Measurements from ENCODE around the gene SARNP.
A peak's percentile ranks its signal among the peaks of the same experiment; 100 is the strongest.
"Not testable (repeated sequence)": the region's sequence is repeated elsewhere in the genome, so short reads cannot be mapped to it uniquely, and the experiment has no call there.

The SARNP gene

DNA sequence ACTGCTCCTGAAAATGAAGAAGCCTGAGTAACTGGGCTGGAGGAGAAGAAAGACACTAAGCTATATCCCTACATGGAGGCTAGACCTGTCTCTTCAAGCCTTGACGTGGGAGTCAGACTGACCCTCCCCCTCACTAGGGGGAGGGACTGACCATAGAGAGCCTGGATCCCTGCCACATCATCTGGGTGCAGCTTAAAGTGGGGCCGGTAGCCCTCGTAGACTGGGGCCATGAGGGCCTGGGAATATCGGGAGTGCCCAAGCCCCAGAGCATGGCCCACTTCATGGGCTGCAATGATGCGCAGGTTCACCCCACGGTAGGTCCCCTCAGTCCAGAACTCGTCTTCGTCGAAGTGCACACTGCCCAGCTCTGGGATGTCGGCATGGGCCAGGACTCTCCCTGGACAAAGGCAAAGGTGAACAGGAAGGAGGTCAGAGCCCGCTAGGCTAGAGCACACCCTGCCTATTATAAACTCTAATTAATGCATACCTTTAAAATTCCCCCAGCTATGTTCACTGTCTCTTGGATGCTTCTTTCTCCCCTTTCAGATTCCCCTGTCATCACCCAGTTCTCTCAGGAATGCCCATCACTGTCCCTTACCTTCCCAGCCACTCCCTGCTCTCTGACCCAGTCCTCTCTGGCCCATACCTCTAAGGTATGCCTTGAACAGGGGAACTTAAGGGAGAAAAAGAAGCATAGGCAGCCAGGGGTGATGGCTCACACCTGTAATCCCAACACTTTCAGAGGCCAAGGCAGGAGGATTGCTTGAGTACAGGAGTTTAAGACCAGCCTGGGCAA, 22.0 kb upstream of the SARNP start:
- no peak for DNase-seq

DNA sequence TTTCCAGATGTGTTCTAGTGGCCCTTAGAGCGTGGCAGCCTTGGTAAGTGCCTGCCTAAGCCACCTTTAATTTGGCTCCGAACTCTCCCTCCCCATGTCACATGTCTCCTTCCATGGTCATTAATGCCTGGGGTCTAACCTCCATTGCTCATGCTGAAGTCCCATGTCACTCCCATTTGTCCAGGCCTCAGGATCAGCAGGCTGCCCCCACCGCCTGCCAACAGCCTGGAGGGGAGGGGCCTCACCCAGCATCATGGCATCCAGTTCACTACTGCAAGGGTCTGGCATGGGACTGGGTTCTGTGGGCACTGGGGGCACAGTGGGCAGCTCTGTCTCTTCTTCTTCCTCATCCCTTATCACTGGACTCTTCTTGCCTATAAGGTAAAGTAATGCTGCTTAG, 20.8 kb upstream of the SARNP start:
- no peak for DNase-seq

DNA sequence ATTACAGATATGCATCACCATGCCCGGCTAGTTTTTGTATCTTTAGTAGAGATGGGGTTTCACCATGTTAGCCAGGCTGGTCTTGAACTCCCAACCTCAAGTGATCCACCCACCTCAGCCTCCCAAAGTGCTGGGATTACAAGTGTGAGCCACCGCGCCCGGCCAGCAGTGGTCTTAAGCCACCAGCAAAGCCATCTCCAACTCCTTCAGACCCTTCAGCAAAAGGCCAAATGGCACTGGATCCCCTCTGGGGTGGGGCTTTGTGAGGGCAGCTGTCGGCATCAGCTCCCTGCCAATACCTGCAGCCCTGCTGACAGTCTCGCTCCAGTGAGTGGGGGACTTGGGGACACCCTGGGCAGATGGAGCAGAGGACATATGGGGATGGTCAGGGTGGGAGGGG, 16.9 kb upstream of the SARNP start:
- DNase-seq: not testable (repeated sequence)

DNA sequence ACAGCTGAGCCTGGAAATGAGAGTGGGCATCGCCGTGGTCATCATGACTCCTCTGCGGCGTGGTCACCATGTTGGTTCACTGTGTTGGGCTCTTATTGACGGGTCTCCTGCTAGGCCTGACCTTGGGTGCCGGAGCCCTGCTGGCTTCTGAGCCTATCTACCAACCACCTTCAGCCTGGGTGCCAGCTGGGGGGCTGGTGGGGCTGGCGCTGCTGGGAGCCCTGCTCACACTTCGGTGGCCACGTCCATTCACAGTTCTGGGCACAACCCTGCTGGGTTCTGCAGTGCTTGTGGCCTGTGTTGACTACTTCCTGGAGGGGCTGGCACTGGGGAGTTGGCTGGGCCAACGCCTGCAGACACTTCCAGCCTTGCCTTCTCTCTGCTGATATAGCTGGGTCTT, 15.5 kb upstream of the SARNP start:
- DNase-seq: no peak

DNA sequence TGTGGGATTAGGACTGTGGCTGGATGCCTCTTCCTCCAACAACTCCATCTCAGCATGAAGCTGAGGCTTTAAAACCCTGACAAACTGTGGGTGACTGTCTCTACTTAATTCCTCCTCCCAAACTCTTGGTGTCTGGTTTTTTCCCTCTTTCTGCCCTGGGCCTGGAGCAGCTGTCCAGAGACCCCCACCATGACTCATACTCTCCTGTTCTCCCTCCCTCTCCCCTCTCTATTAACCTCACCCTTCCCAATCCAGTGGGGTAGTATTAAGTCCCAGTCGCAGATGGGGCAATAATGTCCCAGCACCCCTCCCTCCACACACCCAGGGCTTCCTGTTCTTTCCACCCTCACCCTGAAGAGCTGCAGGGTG, 13.9 kb upstream of the SARNP start:
- no peak for DNase-seq

DNA sequence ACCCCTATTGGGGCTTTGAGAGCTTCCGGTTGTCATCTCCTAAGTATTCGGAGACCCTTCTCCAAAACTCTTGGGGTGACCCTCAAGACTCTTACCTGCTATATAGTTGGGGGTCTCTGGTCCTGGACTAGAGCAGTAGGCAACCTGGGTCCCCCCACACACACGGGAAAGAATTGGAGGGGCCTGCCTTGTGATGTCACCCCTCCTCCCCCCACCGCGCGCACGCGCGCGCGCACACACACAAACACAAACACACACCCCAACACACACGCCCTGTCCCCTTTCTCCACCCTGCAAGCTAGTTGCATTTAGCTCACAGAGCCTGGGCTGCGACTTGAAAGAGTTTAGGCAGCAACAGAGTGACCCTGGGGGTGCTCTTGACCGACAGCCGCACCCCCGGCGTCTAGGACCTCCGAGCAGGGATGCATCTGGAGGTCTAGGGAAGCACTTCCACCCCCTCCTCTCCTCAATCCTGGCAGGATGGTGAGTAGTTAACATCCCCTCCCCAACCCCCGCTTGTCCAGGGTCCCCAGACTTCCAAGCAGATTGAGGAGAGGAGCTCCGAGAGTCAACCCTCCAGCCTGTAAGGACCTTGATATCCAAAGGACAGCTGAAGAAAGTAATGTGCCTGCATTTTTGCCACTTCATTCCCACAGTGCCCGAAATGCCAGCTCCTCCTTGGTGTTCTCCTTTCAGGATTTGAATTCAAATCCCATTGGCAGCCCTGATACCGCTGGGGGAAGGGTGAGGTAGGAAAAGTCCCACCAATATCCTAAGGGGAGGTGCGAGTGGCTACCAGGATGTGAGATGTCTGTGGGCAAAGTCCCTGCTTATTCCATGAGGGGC, 13.3 kb upstream of the SARNP start:
- DNase-seq: peak in 3 of 5 donors; percentile 12 to 66 (median 13)

DNA sequence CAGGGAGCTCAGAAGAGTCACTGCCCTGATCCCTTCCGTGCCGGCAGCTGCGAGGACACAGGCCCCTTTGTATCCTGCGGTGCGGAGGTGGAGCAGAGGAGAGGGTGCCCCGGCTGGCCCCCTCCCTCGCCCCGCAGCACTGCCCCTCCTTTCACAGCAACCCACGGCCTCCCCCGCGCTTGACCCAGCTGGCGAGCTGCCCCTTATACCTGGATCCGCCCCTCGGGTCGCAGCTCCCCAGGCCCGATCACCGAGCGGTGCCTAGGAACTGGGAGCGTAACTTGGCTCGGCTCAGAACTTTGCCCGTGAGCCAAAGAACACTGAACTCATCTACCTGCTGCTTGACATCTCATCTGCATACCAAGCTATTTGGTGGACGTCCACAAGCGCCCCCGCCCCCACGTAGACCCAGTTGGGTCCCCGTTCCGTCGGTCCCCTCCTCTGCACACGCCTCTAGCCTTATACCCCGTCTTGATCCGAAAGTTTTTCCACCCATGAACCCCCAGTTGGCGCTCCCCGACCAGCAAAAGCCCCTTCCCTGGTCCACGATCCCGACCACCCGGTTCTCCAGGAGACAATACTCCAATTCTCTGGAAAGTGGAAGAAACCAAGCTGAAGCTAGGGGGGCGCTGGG, 12.6 kb upstream of the SARNP start:
- peak in 4 of 5 donors; percentile 9 to 30 (median 16) for DNase-seq

DNA sequence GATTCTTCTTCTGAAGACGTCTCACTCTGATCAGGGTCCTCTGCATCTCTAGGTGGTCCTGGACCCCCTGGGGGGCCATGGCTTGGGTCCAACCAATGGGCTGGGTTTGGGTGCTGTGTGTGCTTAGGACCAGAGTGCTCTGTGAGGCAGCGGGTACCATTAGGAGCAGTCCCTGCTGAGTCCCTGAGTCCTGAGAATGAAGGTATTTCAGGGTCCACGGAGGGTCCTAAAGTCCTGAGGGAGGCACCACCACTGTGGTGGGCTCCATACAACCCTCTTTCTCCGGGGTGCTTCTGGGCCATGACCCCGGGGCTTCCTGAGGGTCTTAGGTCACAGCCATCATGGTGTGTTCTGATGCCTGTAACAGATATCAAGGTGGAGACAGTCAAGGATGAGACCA, 10.8 kb upstream of the SARNP start:
- no peak for DNase-seq

DNA sequence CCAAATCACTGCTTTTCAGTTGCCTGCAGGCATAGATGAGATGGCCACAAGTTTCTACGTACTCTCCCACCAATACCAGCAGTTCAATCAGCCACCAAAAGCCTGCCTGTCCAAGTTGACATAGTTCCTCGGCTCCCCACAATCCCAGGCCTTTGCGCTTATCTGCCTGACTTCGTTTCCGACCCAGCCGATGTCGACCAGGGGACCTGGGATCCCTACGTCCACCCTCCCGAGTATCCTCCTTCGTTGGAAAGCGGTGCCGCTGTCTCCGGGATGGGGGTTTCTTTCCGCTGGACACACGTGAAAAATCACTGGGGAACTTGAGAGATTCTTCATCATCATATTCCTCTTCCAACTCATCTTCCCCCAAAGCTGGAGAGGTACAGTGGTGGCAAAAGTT, 10.3 kb upstream of the SARNP start:
- DNase-seq: no peak

DNA sequence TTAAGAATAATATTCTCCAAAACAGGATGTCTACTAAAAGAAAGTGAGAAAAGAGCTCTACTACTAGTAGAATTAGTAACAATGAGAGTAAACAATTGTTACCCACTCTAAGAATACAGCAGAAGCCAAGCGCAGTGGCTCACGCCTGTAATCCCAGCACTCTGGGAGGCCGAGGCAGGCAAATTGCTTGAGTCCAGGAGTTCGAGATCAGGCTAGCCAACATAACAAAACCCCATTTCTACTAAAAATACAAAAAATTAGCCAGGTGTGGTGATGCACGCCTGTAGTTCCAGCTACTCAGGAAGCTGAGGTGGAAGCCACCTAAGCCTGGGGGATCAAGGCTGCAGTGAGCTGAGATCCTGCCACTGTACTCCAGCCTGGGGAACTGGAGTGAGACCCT, 7.2 kb upstream of the SARNP start:
- no peak for DNase-seq

DNA sequence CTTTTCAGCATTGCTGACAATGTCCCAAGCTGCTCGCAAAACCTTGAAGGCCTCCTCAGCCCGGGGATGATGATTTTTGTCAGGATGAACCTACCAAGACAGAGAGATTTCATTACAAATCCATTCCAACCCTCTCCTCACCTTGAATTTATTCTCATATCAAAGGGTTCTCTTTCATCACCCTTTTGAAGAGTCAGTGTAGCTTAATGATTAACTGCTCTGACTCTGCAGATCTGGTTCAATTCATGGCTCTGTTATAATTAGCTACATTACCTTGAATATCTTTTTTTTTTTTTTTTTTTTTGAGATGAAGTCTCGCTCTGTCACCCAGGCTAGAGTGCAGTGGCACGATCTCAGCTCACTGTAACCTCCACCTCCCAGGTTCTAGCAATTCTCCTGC, 5.9 kb upstream of the SARNP start:
- no peak for DNase-seq

DNA sequence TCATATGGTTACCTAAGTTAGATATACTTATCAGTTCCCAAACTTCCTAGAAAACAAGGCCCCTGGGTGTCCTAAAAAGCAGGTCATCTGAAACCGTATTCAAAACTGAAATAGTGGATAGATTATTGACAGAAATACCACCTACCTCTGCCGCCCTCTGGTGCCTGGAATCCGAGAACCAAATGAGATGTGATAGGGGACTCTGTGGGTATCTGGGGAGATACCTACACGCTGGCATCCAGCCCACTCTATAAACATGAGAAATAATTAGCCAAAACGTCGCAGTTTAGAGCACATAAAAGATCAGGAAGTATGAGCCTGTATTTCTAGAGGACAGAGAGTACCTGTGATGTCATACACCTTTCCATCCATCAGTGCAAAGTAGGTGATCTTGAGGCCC, 4.7 kb upstream of the SARNP start:
- DNase-seq: no peak

DNA sequence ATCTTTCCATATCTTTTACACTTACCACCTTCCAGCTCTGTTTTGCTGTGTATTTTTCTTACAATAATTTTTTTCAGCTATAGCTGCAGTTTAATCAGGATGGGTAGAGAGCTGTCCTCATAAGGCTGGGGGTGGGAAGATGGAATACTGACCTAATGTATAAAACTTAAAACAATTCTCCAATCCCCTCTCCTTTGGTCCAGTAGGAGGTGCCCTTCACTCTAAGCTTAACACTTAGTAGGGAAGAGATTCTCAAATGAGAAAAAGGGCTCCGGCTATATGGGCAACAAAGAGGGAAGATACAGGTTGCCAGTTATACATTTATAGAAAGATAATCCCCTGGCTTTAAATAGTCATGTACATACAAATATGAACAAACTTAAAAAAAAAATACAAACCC, 3.2 kb upstream of the SARNP start:
- no peak for DNase-seq

DNA sequence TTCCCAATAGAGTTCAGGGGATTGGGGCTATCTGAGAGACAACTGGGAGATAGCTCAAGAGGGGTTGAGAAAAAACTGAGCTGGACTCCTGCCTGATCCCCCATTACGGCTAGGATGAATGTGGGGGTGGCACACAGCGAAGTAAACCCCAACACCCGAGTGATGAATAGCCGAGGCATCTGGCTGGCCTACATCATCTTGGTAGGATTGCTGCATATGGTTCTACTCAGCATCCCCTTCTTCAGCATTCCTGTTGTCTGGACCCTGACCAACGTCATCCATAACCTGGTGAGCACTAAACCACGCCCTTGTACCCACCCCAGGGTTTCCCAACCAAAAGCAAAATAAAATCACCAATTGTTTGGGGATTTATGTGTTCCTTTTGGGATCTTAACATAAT, 1.4 kb upstream of the SARNP start:
- DNase-seq: no peak

DNA sequence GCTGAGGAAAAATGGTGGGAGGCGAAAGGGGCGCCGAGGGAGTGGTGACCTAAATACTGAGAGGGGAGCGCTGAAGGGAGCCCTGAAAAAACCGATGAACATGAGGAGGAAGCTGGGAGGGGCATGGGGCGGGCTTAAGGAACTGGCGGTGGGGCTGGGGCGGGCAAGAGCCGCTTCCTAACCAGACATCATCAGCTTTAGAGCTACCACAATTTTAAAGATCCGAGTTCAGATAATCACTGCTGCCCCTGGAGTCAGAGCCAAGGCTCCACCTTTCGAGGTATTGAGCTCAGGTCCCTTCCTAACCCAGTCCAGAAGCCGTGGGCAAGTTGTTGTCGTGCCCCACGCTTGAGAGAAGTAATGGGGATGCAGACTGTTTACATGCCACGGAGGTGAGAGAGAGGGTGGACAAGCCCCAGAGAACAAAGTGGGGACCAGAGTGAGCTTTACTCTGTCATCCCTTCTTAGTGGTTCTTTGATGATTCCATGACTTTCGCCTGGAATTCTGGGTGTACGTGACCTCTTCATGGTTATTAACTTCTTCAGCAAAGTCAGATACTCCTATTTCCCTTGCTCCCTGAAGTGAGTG, 710 bp upstream of the SARNP start:
- no peak for DNase-seq

DNA sequence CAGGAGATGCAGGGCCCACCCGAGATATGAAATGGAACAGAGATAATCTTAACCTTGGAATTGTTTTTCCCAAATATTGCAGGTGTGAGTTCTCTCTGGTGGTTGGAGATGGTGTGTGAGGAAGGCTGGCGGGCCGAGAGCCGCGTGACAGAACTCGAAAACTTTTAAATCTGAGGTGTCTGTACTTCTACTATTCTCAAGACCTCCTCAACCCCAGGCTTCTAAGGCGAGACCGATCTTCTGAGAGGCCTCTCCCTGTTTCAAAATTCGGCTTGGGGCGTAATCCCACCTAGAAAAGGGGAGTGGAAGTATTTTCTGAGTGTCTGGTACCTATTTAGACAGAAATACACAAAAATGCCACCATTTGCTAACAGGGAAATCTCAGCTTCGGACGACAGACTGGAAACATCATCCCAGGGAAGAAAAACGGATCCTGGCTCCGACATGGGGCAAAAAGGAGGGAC, 611 bp downstream of the SARNP start:
- no peak for DNase-seq

DNA sequence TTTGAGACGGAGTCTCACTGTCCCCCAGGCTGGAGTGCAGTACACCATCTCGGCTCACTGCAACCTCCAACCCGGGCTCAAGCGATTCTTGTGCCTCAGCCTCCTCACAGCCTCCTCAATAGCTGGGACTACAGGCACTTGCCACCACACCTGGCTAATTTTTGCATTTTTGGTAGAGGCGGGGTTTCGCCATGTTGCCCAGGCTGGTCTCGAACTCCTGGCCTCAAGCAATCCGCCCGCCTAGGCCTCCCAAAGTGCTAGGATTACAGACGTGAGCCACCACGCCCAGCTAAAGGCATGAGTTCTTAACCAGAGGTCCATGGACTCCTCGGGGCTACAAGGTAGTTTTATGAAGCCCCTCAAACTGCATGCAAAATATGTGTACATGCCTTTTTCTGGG, 2.1 kb downstream of the SARNP start:
- DNase-seq: no peak

DNA sequence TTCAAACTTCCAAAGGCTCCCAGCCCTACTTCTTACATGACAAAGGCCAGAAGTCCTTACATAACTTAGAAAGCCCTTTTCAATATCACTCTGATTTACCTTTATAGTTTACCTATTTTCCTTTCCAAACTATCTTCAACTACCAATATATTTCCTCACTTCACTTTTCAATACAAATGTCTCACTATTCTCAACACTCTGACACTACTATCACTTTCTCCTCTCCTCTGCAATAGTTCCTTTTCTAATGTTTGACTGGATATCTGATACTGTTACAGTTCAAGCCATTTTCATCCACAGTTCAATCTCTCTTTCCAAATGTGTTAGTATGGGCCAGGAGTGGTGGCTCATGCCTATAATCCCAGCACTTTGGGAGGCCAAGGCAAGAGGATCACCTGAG, 3.3 kb downstream of the SARNP start:
- no peak for DNase-seq

DNA sequence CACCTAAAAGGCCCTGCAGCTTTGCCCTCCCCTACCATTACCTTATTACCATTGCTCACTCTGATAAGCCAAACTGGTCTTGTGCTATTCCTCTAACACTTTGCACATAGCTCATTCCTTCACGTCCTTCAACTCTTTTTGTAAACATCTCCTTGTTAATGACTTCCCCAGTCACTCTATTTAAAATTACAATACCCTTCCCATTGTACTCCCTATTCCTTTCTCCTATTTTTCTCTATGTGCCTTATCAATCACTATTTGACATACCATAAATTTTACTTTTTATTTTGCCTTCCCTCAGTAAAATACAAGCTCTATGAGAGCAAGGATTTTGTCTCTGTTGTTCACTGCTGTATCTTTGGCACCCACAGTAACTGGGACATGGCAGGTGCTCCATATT, 5.4 kb downstream of the SARNP start:
- no peak for DNase-seq

DNA sequence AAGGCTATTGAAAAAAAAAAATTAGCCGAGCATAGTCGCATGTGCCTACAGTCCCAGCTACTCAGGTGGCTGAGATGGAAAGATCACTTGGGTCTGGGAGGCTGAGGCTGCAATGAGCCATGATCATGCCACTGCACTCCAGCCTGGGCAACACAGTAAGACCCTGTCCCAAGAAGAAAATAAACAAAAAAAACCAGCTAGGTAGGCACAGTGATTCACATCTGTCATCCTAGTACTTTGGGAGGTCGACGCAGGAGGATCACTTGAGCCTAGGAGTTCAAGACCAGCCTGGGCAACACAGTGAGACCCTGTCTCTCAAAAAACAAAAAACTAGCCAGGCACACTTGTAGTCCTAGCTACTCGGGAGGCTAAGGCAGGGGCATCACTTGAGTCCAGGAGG, 8.2 kb downstream of the SARNP start:
- DNase-seq: no peak

DNA sequence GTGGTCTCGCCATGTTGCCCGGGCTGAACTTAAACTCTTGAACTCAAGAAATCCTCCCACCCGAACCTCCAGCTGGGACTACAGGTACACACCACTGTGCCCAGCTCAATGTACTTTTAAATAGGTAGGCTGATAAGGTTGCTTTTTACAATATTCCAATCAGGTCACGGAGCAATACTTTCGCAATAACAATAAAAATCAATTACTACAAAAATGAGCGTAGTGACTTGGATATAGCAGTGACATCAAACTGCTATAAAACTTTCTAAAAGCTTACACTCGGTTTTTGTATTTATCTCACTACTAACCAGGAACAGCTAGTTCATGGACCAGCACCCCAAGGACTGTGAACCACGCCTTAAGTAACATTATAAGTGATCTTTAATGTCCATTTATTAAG, 10.5 kb downstream of the SARNP start:
- DNase-seq: no peak

DNA sequence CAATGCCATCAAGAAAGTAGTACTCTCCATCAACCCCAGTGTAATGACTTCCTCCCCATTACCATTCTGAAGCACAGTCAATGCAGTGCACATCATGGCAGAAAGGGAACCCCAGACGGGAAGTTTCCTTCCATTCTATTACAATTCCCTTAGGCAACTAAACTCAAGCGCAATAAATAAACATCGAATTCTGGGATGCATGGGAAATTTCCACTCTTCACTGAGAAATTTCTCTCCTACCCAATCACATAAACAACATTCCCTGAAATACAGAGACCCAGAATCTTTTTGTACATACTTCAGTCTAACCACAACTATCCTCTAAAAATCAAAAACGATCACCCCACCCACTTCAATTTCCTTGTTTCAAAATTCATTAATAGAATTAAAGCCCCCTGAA, 20.0 kb downstream of the SARNP start:
- no peak for DNase-seq

DNA sequence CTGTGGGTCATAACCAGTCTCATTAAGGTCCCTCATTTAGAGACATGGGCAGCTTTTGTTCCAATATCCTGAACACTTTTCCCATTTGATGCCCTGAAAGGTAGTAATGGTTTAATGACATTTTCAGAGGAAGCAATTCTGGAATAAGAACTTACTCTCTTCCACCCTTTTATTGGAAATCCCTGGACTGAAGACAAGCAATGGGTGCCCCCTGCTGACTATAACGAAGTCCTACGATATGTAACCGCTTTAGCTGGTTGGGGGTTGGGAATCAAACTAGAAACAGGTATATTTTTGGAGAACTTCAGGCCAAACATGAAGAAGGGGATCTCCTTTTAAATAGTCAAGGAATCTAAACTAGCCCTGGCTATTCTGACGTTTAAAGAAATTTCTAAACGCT, 20.5 kb downstream of the SARNP start:
- DNase-seq: peak in 1 of 5 donors; percentile 5

Measured in T-helper 1 cell (primary cell).